ENCODE results near the gene MARCHF6. TPM values are rescaled to one million over a fixed set of nuclear protein-coding genes. Genes with fewer than 3 reads are reported as not detected.

The MARCHF6 gene
- total and polyA plus RNA-seq, 9 of the 15 experiments (the other 6 are each of a cell fraction or from before 2014, with no cell fraction given), result 74.1 to 456 (median 116) TPM

DNA sequence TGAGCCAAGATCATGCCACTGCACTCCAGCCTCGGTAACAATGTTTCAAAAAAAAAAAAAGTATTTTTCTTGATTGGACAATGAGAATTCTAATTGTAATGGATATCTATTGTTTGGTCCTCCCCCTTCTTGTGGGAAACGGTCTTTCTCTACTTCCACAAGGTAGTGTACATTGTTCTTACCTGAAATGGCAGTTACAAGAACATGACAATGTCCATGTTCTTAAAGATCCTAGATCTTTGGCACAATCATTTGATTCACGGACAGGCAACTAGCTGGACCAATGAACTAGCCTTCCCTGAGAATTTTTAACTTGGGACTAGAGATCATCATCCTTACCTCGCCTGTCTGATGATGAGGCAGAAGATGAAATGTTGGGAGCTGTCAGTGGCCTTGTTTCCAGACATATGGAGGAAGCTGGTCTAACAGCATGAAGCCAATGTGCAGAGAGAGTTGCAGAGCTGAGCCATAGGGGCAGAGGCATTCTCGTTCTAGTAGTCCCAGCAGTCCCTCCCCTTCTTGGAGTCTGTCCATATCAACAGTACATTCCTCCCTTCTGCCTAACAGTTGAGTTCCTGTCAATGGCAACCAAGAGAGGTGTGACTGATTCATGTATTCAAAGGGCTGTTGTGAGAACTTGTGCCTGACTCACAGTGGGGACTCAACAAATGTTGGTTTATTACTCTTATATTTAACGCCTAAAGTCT is 2.1 kb upstream of the MARCHF6 start (continued):
- TF ChIP-seq, protein P1, sequence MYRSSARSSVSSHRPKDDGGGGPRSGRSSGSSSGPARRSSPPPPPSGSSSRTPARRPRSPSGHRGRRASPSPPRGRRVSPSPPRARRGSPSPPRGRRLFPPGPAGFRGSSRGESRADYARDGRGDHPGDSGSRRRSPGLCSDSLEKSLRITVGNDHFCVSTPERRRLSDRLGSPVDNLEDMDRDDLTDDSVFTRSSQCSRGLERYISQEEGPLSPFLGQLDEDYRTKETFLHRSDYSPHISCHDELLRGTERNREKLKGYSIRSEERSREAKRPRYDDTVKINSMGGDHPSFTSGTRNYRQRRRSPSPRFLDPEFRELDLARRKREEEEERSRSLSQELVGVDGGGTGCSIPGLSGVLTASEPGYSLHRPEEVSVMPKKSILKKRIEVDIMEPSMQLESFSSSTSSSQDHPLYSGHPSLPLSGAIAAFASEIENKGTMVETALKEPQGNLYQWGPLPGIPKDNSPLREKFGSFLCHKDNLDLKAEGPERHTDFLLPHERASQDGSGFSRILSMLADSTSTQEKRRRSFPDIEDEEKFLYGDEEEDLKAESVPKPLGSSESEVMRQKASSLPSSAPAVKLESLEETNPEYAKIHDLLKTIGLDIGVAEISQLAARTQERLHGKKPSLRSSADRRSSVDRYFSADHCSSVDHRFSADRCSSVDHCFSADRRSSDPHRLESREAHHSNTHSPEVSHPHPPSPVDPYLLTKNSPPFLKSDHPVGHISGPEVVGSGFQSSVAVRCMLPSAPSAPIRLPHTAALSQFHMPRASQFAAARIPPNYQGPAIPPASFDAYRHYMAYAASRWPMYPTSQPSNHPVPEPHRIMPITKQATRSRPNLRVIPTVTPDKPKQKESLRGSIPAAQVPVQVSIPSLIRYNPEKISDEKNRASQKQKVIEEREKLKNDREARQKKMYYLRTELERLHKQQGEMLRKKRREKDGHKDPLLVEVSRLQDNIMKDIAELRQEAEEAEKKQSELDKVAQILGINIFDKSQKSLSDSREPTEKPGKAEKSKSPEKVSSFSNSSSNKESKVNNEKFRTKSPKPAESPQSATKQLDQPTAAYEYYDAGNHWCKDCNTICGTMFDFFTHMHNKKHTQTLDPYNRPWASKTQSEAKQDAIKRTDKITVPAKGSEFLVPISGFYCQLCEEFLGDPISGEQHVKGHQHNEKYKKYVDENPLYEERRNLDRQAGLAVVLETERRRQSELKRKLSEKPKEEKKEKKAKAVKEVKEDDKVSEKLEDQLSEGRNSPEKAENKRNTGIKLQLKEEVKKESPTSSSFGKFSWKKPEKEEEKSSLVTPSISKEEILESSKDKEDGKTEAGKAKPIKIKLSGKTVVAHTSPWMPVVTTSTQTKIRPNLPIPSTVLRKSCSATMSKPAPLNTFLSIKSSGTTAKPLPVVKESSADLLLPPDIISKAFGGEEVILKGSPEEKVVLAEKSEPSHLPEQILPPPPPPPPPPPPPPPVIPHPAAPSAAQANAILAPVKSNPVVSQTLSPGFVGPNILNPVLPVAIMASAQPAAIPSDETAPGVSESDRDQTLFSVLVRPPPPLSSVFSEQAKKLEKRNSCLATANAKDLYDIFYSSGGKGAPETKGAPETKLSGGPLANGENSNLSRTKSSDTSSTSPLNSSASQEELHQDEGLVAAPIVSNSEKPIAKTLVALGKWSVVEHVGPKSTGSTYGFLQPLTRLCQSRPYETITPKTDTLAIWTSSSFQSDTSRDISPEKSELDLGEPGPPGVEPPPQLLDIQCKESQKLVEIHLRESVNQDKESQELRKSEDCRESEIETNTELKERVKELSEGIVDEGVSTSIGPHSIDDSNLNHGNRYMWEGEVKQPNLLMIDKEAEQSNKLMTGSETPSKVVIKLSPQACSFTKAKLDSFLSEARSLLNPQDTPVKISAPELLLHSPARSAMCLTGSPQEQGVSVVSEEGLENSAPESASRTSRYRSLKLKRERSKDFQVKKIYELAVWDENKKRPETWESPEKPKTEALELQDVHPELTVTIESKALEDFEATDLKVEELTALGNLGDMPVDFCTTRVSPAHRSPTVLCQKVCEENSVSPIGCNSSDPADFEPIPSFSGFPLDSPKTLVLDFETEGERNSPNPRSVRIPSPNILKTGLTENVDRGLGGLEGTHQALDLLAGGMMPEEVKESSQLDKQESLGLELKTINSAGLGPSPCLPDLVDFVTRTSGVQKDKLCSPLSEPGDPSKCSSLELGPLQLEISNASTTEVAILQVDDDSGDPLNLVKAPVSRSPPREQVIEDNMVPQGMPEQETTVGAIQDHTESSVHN (IDR thresholded peaks at IDR 0.05; ENCODE audit: borderline replicate concordance in 1 of 2, low read depth in 1 of 2), result no peak
- TF ChIP-seq CBX2 (IDR thresholded peaks at IDR 0.05; ENCODE audit: insufficient read depth, low read length, poor library complexity, severe bottlenecking) (no peak), NCOA4 (IDR thresholded peaks at IDR 0.05; ENCODE audit: partially characterized antibody) (no peak)
- TF ChIP-seq, protein P2, sequence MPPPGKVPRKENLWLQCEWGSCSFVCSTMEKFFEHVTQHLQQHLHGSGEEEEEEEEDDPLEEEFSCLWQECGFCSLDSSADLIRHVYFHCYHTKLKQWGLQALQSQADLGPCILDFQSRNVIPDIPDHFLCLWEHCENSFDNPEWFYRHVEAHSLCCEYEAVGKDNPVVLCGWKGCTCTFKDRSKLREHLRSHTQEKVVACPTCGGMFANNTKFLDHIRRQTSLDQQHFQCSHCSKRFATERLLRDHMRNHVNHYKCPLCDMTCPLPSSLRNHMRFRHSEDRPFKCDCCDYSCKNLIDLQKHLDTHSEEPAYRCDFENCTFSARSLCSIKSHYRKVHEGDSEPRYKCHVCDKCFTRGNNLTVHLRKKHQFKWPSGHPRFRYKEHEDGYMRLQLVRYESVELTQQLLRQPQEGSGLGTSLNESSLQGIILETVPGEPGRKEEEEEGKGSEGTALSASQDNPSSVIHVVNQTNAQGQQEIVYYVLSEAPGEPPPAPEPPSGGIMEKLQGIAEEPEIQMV (tag; conservative IDR thresholded peaks at IDR 0.05; ENCODE audit: low read depth), result no peak
- TF ChIP-seq, protein P3, sequence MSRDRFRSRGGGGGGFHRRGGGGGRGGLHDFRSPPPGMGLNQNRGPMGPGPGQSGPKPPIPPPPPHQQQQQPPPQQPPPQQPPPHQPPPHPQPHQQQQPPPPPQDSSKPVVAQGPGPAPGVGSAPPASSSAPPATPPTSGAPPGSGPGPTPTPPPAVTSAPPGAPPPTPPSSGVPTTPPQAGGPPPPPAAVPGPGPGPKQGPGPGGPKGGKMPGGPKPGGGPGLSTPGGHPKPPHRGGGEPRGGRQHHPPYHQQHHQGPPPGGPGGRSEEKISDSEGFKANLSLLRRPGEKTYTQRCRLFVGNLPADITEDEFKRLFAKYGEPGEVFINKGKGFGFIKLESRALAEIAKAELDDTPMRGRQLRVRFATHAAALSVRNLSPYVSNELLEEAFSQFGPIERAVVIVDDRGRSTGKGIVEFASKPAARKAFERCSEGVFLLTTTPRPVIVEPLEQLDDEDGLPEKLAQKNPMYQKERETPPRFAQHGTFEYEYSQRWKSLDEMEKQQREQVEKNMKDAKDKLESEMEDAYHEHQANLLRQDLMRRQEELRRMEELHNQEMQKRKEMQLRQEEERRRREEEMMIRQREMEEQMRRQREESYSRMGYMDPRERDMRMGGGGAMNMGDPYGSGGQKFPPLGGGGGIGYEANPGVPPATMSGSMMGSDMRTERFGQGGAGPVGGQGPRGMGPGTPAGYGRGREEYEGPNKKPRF (IDR thresholded peaks at IDR 0.05; ENCODE audit: low read depth, low read length), result no peak
- TF ChIP-seq, protein P4, sequence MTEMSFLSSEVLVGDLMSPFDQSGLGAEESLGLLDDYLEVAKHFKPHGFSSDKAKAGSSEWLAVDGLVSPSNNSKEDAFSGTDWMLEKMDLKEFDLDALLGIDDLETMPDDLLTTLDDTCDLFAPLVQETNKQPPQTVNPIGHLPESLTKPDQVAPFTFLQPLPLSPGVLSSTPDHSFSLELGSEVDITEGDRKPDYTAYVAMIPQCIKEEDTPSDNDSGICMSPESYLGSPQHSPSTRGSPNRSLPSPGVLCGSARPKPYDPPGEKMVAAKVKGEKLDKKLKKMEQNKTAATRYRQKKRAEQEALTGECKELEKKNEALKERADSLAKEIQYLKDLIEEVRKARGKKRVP (CRISPR knock-in tag; IDR thresholded peaks at IDR 0.05), result no peak
- TF ChIP-seq, protein P5, sequence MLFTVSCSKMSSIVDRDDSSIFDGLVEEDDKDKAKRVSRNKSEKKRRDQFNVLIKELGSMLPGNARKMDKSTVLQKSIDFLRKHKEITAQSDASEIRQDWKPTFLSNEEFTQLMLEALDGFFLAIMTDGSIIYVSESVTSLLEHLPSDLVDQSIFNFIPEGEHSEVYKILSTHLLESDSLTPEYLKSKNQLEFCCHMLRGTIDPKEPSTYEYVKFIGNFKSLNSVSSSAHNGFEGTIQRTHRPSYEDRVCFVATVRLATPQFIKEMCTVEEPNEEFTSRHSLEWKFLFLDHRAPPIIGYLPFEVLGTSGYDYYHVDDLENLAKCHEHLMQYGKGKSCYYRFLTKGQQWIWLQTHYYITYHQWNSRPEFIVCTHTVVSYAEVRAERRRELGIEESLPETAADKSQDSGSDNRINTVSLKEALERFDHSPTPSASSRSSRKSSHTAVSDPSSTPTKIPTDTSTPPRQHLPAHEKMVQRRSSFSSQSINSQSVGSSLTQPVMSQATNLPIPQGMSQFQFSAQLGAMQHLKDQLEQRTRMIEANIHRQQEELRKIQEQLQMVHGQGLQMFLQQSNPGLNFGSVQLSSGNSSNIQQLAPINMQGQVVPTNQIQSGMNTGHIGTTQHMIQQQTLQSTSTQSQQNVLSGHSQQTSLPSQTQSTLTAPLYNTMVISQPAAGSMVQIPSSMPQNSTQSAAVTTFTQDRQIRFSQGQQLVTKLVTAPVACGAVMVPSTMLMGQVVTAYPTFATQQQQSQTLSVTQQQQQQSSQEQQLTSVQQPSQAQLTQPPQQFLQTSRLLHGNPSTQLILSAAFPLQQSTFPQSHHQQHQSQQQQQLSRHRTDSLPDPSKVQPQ (CRISPR knock-in tag; IDR thresholded peaks at IDR 0.05; ENCODE audit: borderline replicate concordance), result no peak
